Endothelial cell of umbilical vein (primary cell): ENCODE results near the gene SVOP.

Experiments
- EZH2 ChIP-seq: IDR thresholded peaks from 2 replicates; pipeline ENCODE4 v1.6.1; 2012; ENCODE audit warnings: borderline replicate concordance, low read depth, mild to moderate bottlenecking, moderate library complexity, low read length, inconsistent platforms; ENCODE audit not compliant: severe bottlenecking
- POLR2A ChIP-seq: IDR thresholded peaks from 2 replicates; pipeline ENCODE4 v1.6.1; 2012; ENCODE audit warnings: low read depth, mild to moderate bottlenecking, control low read depth, low read length
- POLR2AphosphoS5 ChIP-seq: IDR thresholded peaks from 2 replicates; pipeline ENCODE4 v1.6.1; 2012; ENCODE audit warnings: low read depth, mild to moderate bottlenecking, control low read depth, low read length, moderate library complexity; ENCODE audit not compliant: insufficient read depth
- TF ChIP-seq, protein P1 (sequence below), 2 donors: IDR thresholded peaks; 1 replicate in 1 of 2; 2 replicates in 1 of 2; pipeline ENCODE4 v1.5.1; 2011; ENCODE audit warnings: low read length in 2 of 2, mild to moderate bottlenecking in 2 of 2, moderate library complexity in 2 of 2, control low read depth in 1 of 2, inconsistent platforms in 1 of 2, low read depth in 1 of 2; ENCODE audit not compliant: insufficient read depth in 1 of 2; ENCODE audit errors: extremely low read depth in 1 of 2

DNA sequence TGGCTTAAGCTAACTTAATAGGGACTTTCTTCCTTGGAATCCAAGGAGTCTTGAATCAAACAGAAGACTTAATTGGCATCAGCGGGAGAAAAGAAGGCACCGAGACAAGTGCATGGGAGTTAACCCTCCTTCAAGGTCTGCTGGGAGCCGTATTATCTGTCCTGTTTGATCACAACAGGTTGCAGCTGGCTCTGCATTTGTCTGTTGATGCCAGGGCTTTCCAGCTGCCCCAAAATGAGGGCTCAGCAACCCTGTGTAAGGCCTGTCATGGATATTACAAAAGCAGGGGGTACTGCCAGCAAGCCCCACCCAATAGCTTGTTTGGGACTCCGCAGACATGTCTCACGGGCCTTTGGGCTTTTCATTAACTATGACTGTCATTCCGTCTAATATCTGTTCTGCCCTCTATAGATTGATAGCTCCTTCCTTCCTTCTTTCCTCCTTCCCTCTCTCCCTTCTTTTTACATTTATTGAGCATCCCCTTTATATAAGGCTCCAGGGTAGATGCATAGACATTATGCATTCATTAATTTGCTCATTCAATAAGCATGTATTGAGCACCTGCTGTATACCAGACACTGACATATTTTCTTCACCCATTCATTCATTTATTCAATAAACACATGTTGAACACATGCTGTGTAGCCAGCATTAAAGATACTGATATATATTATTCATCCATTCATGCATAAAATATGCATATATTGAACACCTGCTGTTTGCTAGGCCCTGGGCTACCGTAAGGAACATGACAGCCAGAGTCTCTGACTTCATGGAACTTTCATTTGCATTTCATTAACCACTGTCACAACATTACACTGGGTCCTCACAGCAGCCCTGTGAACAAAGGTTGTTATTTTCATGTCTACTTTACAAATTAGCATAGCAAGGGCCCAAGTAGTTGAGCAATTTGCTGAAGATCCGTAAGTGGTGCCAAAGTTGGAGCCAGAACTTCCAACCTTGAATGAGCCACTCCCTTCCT, 56.2 kb downstream of the SVOP start:
- TF ChIP-seq POLR2A (no peak), EZH2 (no peak), POLR2AphosphoS5 (no peak)
- TF ChIP-seq, protein P1, sequence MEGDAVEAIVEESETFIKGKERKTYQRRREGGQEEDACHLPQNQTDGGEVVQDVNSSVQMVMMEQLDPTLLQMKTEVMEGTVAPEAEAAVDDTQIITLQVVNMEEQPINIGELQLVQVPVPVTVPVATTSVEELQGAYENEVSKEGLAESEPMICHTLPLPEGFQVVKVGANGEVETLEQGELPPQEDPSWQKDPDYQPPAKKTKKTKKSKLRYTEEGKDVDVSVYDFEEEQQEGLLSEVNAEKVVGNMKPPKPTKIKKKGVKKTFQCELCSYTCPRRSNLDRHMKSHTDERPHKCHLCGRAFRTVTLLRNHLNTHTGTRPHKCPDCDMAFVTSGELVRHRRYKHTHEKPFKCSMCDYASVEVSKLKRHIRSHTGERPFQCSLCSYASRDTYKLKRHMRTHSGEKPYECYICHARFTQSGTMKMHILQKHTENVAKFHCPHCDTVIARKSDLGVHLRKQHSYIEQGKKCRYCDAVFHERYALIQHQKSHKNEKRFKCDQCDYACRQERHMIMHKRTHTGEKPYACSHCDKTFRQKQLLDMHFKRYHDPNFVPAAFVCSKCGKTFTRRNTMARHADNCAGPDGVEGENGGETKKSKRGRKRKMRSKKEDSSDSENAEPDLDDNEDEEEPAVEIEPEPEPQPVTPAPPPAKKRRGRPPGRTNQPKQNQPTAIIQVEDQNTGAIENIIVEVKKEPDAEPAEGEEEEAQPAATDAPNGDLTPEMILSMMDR (IDR thresholded peaks at IDR 0.05; ENCODE audit: extremely low read depth in 1 of 2, insufficient read depth in 1 of 2, low read depth in 1 of 2, low read length in 2 of 2) = no peak
